Measurements from ENCODE around the gene ANAPC2. TPM values are rescaled to one million over a fixed set of nuclear protein-coding genes. Genes with fewer than 3 reads are reported as not detected.

ANAPC2 gene
- total RNA-seq, 1 experiment from 2014 or later = 46.0 TPM

- no TSS peak for BruUV-seq (replicated peaks)
Observed at GRCh38 chr9:137174722-137175293, 13.6 kb downstream of the ANAPC2 start.

More at GRCh38 chr9:137174722-137175293, 13.6 kb downstream of the ANAPC2 start:
- intact Hi-C loops (cut with micrococcal nuclease; ENCODE audit: unreplicated experiment) (no loop called here), in situ Hi-C loops (cut with HindIII; ENCODE audit: low pct_unique_long_range_greater_than_20kb, low sequenced_read_pairs) (no loop called here)
- ChIA-PET CTCF (interaction anchor here (0.9 kb wide), 1 partner anchor 53 kb away, joined by 3 read pairs; the partner anchor contains the start of gene RNF224), POLR2A (no interaction called here)
- TF ChIP-seq REST (IDR thresholded peaks at IDR 0.05; ENCODE audit: insufficient read depth in 1 of 2, low read depth in 2 of 2, low read length in 1 of 2) (no peak), SIN3A (IDR thresholded peaks at IDR 0.05; ENCODE audit: borderline replicate concordance, insufficient read depth, low read depth, low read length) (no peak), CTCF (IDR thresholded peaks at IDR 0.05) (no peak), TCF7L2 (IDR thresholded peaks at IDR 0.05; ENCODE audit: low read depth, low read length) (no peak), POLR2AphosphoS5 (IDR thresholded peaks at IDR 0.05; ENCODE audit: low read depth, low read length) (no peak)
- Histone ChIP-seq H3K4me3 (ENCODE audit: low read depth in 2 of 2, low read length in 2 of 2) (no peak overlapping the region), H3K36me3 (ENCODE audit: control insufficient read depth, insufficient read depth, low read length) (no peaks in the 10 kb centered on the region), H3K9me3 (ENCODE audit: control insufficient read depth, insufficient read depth, low read depth, low read length) (no peaks in the 10 kb centered on the region), H3K27me3 (ENCODE audit: control insufficient read depth, insufficient read depth, low read length) (no peaks in the 10 kb centered on the region), H3K27ac (ENCODE audit: low read length) (no peak overlapping the region), H3K4me1 (ENCODE audit: control insufficient read depth, insufficient read depth, low read length) (peaks cover 6% of the 10 kb centered on the region)
- ATAC-seq (no peak), DNase-seq (ENCODE audit: low read depth, low spot score) (no peak)

Data from Panc1 (cell line).